ENCODE data around the gene SKA2. TPM values are rescaled to one million over a fixed set of nuclear protein-coding genes. Genes with fewer than 3 reads are reported as not detected.
A peak's percentile ranks its signal among the peaks of the same experiment; 100 is the strongest.

Gene SKA2
- total RNA-seq, 1 donor from 2014 or later: 44.3 TPM

- no peaks in the 10 kb centered on the region for H3K9me3 Mint-ChIP-seq (ENCODE audit: unreplicated experiment)
- TF ChIP-seq, protein P1, sequence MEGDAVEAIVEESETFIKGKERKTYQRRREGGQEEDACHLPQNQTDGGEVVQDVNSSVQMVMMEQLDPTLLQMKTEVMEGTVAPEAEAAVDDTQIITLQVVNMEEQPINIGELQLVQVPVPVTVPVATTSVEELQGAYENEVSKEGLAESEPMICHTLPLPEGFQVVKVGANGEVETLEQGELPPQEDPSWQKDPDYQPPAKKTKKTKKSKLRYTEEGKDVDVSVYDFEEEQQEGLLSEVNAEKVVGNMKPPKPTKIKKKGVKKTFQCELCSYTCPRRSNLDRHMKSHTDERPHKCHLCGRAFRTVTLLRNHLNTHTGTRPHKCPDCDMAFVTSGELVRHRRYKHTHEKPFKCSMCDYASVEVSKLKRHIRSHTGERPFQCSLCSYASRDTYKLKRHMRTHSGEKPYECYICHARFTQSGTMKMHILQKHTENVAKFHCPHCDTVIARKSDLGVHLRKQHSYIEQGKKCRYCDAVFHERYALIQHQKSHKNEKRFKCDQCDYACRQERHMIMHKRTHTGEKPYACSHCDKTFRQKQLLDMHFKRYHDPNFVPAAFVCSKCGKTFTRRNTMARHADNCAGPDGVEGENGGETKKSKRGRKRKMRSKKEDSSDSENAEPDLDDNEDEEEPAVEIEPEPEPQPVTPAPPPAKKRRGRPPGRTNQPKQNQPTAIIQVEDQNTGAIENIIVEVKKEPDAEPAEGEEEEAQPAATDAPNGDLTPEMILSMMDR (IDR thresholded peaks at IDR 0.05; ENCODE audit: unreplicated experiment): no peak
- no peak overlapping the region for H3K4me3 Mint-ChIP-seq (ENCODE audit: unreplicated experiment)
- peaks cover 10% of the 10 kb centered on the region for H3K4me1 Mint-ChIP-seq (ENCODE audit: unreplicated experiment)
- no peak overlapping the region for H3K27ac Mint-ChIP-seq (ENCODE audit: unreplicated experiment)
- no peaks in the 10 kb centered on the region for H3K27me3 Mint-ChIP-seq (ENCODE audit: unreplicated experiment)
- peak; percentile 56 for DNase-seq (ENCODE audit: low spot score)
- no peaks in the 10 kb centered on the region for H3K36me3 Mint-ChIP-seq (ENCODE audit: low read depth, unreplicated experiment)
Measured at GRCh38 chr17:59154292-59154720, 680 bp downstream of the SKA2 start.

GRCh38 chr17:59152925-59153324, 2.1 kb downstream of the SKA2 start:
- Mint-ChIP-seq H3K27me3 (ENCODE audit: unreplicated experiment) (no peaks in the 10 kb centered on the region), H3K27ac (ENCODE audit: unreplicated experiment) (peak overlapping the region; percentile 78), H3K4me3 (ENCODE audit: unreplicated experiment) (no peak overlapping the region), H3K9me3 (ENCODE audit: unreplicated experiment) (no peaks in the 10 kb centered on the region), H3K4me1 (ENCODE audit: unreplicated experiment) (peaks cover 10% of the 10 kb centered on the region), H3K36me3 (ENCODE audit: low read depth, unreplicated experiment) (no peaks in the 10 kb centered on the region)
- TF ChIP-seq, protein P1 (IDR thresholded peaks at IDR 0.05; ENCODE audit: unreplicated experiment): no peak
- DNase-seq (ENCODE audit: low spot score): no peak

DNA sequence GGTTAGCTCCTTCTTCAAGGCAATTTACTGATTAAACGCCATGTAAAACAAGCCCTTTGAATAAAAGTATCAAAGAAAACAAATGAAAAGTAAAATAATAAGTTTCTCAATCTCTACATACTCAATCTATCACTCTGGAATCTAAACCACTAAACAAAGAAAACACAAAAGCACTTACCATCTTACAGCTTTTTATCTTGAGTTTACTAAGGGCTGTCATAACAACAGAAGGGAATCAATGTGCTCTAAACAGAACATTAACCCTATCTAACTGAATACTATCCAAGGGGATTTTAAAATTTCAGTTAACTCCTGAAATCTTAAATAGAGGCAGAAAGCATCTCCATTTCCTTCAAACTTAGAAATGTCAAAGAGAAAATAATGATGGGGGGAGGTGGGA, 3.4 kb downstream of the SKA2 start:
- Mint-ChIP-seq H3K27ac (ENCODE audit: unreplicated experiment) (peak overlapping the region; percentile 32), H3K36me3 (ENCODE audit: low read depth, unreplicated experiment) (no peaks in the 10 kb centered on the region), H3K27me3 (ENCODE audit: unreplicated experiment) (no peaks in the 10 kb centered on the region), H3K9me3 (ENCODE audit: unreplicated experiment) (no peaks in the 10 kb centered on the region), H3K4me1 (ENCODE audit: unreplicated experiment) (peaks cover 10% of the 10 kb centered on the region), H3K4me3 (ENCODE audit: unreplicated experiment) (no peak overlapping the region)
- TF ChIP-seq, protein P1 (IDR thresholded peaks at IDR 0.05; ENCODE audit: unreplicated experiment): no peak
- DNase-seq (ENCODE audit: low spot score): no peak

- H3K27me3 Mint-ChIP-seq (ENCODE audit: unreplicated experiment): no peaks in the 10 kb centered on the region
- TF ChIP-seq, protein P1 (IDR thresholded peaks at IDR 0.05; ENCODE audit: unreplicated experiment): no peak
- H3K9me3 Mint-ChIP-seq (ENCODE audit: unreplicated experiment): no peaks in the 10 kb centered on the region
- peaks cover 6% of the 10 kb centered on the region for H3K4me1 Mint-ChIP-seq (ENCODE audit: unreplicated experiment)
- no peak overlapping the region for H3K4me3 Mint-ChIP-seq (ENCODE audit: unreplicated experiment)
- DNase-seq (ENCODE audit: low spot score): no peak
- H3K27ac Mint-ChIP-seq (ENCODE audit: unreplicated experiment): no peak overlapping the region
- H3K36me3 Mint-ChIP-seq (ENCODE audit: low read depth, unreplicated experiment): no peaks in the 10 kb centered on the region
Measured at GRCh38 chr17:59151006-59151405, 4.0 kb downstream of the SKA2 start.

GRCh38 chr17:59149841-59150511, 5.0 kb downstream of the SKA2 start:
- Mint-ChIP-seq H3K4me1 (ENCODE audit: unreplicated experiment) (peaks cover 6% of the 10 kb centered on the region), H3K4me3 (ENCODE audit: unreplicated experiment) (no peak overlapping the region), H3K9me3 (ENCODE audit: unreplicated experiment) (no peaks in the 10 kb centered on the region), H3K27me3 (ENCODE audit: unreplicated experiment) (no peaks in the 10 kb centered on the region), H3K36me3 (ENCODE audit: low read depth, unreplicated experiment) (no peaks in the 10 kb centered on the region), H3K27ac (ENCODE audit: unreplicated experiment) (no peak overlapping the region)
- TF ChIP-seq, protein P1 (IDR thresholded peaks at IDR 0.05; ENCODE audit: unreplicated experiment): no peak
- DNase-seq (ENCODE audit: low spot score): no peak

Measured in endothelial cell (in vitro differentiated cells).